ENCODE data around the gene HAUS3. TPM values are rescaled to one million over a fixed set of nuclear protein-coding genes. Genes with fewer than 3 reads are reported as not detected.

Gene HAUS3
- total and polyA plus RNA-seq, 2 of the 13 experiments (the other 11 are each of a cell fraction or from before 2014, with no cell fraction given), result 3.9 to 12.6 TPM

- H3K9ac ChIP-seq (ENCODE audit: insufficient read depth, low read depth, low read length), result no peak overlapping the region
- CTCF ChIA-PET (ENCODE audit: low intra/inter-chr PET ratio, low total read pairs), result no interaction called here
- peaks cover 5 to 8% of the 10 kb centered on the region in 2 experiments; a peak in 4 of 5 replicates for H3K36me3 ChIP-seq (replicated peaks in 1 of 2; ENCODE audit: control insufficient read depth in 1 of 2, insufficient read depth in 2 of 2, low read length in 2 of 2)
- no peaks in the 10 kb centered on the region for H3K79me2 ChIP-seq (ENCODE audit: insufficient read depth, low read length)
- DNase-seq (ENCODE audit: low spot score) (no peak), FAIRE-seq (no peak), ATAC-seq (no peak)
- no peak overlapping the region for H2AFZ ChIP-seq (ENCODE audit: low read length)
- POLR2A ChIA-PET, result no interaction called here
- no peak overlapping the region for H3K4me2 ChIP-seq (ENCODE audit: low read depth, low read length)
- TF ChIP-seq ZNF296 (CRISPR knock-in tag; conservative IDR thresholded peaks at IDR 0.05) (no peak), MZF1 (CRISPR knock-in tag; IDR thresholded peaks at IDR 0.05; ENCODE audit: borderline replicate concordance) (no peak), ZNF224 (CRISPR knock-in tag; IDR thresholded peaks at IDR 0.05) (no peak)
- TF ChIP-seq, protein P1, sequence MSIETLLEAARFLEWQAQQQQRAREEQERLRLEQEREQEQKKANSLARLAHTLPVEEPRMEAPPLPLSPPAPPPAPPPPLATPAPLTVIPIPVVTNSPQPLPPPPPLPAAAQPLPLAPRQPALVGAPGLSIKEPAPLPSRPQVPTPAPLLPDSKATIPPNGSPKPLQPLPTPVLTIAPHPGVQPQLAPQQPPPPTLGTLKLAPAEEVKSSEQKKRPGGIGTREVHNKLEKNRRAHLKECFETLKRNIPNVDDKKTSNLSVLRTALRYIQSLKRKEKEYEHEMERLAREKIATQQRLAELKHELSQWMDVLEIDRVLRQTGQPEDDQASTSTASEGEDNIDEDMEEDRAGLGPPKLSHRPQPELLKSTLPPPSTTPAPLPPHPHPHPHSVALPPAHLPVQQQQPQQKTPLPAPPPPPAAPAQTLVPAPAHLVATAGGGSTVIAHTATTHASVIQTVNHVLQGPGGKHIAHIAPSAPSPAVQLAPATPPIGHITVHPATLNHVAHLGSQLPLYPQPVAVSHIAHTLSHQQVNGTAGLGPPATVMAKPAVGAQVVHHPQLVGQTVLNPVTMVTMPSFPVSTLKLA (IDR thresholded peaks at IDR 0.05), result peak; percentile 43; the same call in 1 of the 2 replicates
- TF ChIP-seq, protein P2, sequence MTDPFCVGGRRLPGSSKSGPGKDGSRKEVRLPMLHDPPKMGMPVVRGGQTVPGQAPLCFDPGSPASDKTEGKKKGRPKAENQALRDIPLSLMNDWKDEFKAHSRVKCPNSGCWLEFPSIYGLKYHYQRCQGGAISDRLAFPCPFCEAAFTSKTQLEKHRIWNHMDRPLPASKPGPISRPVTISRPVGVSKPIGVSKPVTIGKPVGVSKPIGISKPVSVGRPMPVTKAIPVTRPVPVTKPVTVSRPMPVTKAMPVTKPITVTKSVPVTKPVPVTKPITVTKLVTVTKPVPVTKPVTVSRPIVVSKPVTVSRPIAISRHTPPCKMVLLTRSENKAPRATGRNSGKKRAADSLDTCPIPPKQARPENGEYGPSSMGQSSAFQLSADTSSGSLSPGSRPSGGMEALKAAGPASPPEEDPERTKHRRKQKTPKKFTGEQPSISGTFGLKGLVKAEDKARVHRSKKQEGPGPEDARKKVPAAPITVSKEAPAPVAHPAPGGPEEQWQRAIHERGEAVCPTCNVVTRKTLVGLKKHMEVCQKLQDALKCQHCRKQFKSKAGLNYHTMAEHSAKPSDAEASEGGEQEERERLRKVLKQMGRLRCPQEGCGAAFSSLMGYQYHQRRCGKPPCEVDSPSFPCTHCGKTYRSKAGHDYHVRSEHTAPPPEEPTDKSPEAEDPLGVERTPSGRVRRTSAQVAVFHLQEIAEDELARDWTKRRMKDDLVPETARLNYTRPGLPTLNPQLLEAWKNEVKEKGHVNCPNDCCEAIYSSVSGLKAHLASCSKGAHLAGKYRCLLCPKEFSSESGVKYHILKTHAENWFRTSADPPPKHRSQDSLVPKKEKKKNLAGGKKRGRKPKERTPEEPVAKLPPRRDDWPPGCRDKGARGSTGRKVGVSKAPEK (CRISPR knock-in tag; IDR thresholded peaks at IDR 0.05; ENCODE audit: borderline replicate concordance), result no peak
- no peaks in the 10 kb centered on the region for H4K20me1 ChIP-seq (ENCODE audit: insufficient read depth, low read length)
- H3K27me3 ChIP-seq (ENCODE audit: control insufficient read depth in 1 of 2, insufficient read depth in 2 of 2, low read length in 2 of 2), result no peaks in the 10 kb centered on the region
- in situ Hi-C loops (cut with HindIII; ENCODE audit: extremely low pct_ligation_motif_present, low pct_unique_long_range_greater_than_20kb), result no loop called here
- H3K4me1 ChIP-seq (ENCODE audit: insufficient read depth, low read length), result peaks cover 15% of the 10 kb centered on the region
- intact Hi-C loops (cut with micrococcal nuclease; ENCODE audit: unreplicated experiment), result loop anchor here (10.0 kb wide), 1 partner anchor 215 kb away; the partner anchor contains the start of gene RNF4
- no peaks in the 10 kb centered on the region for H3K9me3 ChIP-seq (ENCODE audit: low read length)
- H3K4me3 ChIP-seq (replicated peaks in 1 of 3; ENCODE audit: insufficient read depth in 1 of 3, low read depth in 2 of 3, low read length in 3 of 3), result no peak overlapping the region
- WGBS (ENCODE audit: low lambda C conversion rate), result 96% methylated on average over 14 of the region's 26 CpGs
- no TSS peak for BruUV-seq (replicated peaks)
- no peak overlapping the region for H3K27ac ChIP-seq (ENCODE audit: extremely low read length, insufficient read depth, low read length)
Observed at GRCh38 chr4:2249526-2250356, 7.8 kb upstream of the HAUS3 start.

All from HepG2 (cell line).